A549 treated with RU486 at 1 μM for 4 hours (cell line): Measurements from ENCODE around the gene FDXACB1. TPM values are rescaled to one million over a fixed set of nuclear protein-coding genes. Genes with fewer than 3 reads are reported as not detected.

Experiments
- total RNA-seq: library from RNA; stranded (reverse); fragments of 200-300 nt; extraction: Qiagen RNA extraction; gene quantifications from 5 replicates; pipeline ENCODE4 v1.2.3, GENCODE V29; 2022; ENCODE audit warnings: low read depth

FDXACB1 gene, protein sequence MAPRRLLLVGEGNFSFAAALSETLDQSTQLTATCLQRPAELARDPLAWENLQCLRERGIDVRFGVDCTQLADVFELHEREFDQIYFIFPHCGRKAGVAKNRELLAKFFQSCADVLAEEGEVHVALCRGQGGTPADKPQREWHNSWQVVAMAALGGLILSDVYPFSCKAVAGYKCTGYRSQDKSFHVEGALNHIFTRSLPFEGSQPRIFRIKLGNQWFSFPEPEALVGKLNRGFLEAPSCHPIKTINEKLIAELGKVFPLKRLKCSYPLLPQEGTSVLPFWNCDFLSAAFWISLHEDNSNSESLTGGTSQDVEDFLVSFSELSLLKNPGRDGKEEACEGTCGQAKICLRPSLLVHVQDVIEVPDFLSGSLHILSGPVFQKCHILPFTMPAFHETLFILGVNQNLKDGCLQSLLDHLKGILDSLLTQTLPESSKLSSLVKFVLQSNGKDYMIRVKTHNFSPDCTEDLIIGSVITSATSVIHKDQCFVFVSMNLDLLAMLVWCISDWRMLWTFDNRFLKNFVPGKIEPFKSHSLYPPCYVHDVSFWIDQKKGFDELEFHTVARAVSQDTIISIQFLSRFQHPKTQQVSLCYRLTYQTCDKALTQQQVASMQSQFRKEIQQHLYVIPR
- total RNA-seq = 0.88 to 1.6 TPM (median 1.6 TPM) in 5 replicates

DNA sequence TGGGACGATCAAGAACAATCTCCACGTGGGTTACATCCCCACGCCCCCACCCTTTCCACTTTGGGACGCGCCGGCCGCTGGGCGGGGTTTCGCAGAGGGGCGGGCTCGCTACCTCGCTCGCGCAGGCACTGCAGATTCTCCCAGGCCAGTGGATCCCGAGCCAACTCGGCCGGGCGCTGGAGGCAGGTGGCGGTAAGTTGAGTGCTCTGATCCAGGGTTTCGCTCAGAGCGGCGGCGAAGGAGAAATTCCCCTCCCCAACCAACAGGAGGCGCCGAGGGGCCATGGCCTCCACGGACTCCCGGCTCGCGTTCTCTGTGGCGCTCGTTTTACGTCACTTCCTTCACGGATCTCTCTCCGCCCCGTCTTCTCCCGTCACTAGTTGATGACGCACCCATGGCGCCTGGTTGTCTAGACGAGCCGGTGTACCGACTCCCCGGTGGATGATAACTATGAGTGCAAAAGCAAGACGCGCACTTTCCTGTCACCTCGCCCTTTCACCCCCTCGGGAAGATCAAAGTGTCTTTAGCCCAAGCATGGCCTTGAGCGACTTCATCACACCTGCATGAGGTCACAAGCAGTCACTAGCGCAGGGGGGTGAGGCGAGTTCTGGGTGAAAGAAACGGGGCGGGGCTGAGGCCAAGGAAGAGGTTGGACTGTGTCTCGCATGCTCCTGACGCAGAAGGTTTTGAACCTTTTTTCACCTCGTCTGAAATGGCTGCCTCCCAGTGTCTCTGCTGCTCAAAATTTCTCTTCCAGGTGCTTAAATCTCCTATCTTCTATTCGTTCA is at the start of gene FDXACB1, which contains the start of gene CFAP68:
Gene FDXACB1 (minus strand): TSS at position 317 of the 788 bp plus-strand sequence. CDS start 33 bp downstream, at position 284.
Gene CFAP68 (plus strand): TSS at position 693 of the 788 bp plus-strand sequence. CDS start 20 bp downstream, at position 713.

DNA sequence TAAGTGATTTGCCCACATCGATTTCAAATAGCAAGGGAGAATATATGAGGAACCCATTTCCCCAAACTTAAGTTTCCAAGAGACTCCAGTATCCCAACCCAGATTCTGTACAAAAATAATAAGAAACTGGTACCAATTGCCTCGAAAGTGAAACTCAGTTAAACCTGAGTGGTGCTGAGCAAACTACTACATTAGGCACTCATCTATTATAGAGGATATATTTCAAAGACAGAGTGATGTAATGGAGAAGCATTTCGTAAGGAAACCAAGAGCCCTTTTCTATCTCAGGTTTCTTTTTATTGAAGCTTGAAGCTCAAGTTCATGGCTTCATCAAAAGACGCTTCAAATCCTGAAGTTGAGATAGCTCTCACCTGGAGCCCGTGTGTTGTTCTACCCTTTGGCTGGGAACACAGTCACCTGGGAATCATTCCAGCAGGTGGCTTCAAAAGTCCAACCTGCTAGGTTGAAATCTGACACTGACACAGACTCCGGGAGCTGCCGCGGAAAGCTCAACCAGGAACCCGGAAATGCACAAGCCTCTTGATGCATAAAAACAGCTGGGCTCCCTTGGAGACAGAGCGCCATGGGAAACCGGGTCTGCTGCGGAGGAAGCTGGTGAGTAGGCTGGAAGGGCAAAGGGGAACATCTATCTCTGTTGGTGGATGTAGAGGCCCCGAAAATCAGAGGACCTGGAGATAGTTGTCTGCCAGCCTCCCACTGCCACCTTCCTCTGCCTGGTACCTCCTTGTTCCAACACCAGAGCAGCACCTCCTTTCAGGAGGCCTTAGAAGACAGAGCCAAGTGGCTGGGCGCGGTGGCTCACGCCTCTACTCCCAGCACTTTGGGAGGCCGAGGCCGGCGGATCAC is 39.7 kb upstream of the FDXACB1 start, which contains the start of gene C11orf52:
Gene C11orf52 (plus strand): TSS at position 524 of the 867 bp plus-strand sequence. CDS start 60 bp downstream, at position 584.

DNA sequence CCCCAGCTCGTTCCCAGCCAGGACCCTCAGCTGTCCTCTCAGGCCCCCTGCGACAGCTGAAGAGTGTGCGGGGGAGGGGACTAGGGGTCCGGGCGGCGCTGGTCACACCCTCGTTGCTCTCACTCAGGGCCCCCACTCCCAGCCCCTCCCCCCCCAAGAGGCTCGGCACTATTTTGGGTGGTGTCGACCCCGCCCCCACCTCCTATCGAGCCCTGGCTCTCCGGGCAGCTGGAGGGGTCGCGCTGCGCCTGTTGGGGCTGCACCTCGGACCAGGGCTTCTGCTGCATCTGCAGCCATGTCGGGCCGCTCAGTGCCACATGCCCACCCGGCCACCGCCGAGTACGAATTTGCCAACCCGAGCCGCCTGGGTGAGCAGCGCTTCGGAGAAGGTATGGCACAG is 33.6 kb upstream of the FDXACB1 start, which contains the start of gene HSPB2:
Gene HSPB2 (plus strand): TSS at position 200 of the 400 bp plus-strand sequence. CDS start 96 bp downstream, at position 296.

DNA sequence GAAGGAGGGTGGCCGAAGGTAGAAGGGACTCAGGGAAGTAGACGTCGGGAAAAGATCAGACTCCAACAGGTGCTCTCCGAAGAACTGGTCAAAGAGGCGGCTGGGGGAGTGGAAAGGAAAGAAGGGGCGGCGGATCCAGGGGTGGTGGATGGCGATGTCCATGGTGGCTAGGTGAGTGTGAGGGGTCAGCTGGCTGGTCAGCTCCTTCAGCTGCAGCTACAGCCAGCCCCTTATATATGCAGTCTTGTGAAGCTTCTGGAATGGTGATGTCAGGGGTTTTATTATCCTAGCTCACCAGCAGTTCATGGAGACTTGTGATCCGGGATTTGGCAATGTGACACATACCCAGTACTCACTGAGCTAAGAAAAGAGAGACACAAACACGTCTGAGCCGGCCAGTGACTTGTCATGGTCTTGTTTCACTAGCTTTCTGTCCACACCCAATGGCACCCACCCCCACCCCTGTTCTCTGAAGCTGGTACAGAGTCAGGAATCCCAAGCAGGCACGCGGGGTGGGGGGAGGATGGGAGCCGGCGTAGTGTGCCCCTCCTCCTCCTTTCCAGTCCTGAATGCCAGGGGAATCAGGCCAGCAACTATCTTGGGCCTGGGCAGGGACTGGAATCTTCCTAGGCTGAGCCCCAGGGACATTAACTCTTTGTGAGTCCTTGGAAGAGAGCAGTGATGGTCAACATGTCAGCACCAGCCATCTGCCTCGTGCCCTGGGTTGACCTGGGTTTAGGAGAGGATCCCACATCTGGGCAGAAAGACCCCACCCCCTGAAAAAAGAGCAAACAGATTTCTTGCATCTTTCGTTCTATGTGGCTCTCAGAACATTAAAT is 32.8 kb upstream of the FDXACB1 start, which contains the start of gene CRYAB:
Gene CRYAB (minus strand): TSS at position 208 of the 839 bp plus-strand sequence. CDS start 46 bp downstream, at position 162.

DNA sequence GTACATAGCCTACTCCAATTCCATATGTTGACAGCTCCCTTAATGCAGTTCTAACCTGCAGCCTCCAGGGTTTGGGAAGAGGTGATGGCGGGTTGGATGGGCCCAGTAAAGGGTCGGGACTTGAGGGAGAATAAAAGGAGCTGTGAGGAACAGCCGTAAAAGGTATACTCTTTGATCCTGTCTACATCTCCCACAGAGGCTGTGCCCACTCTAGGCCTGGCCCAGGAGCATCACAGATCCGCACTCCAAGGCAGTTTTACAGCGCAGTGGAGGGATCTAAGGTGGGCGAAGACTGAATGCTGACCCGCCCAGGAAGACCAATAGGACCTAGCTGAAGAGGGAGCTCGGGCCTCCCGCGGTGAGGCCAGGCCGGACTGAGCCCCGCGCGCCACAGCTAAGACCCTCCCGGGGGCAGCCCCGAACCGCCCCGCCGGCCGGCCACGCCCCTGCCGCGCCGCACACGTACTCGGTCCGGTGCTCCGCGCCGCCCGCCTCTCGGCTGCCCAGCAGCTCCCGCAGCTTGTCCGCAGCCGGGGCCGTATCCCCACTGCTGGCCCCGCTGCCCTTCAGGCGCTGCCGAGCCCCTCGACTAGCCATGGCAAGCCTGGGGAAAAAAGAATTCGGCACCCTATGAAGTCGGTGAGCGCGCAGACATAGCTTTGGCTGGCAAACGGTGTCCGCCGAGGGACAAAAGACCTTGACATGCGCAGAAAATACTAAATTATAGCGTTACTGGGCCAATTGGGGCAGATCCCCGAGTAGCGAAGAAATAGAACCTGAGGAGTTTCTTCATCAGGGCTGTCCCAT is 7.9 kb downstream of the FDXACB1 start, which contains the start of gene ALG9:
Gene ALG9 (minus strand): TSS at position 696 of the 807 bp plus-strand sequence. CDS start 99 bp downstream, at position 597.

Other genes starting within 250 kb of the FDXACB1 start
- 14.1 to 18.6 TPM (median 17.9 TPM) in 5 replicates for gene PPP2R1B, start 112.8 kb downstream of the FDXACB1 start, total RNA-seq
- 17.3 to 21.6 TPM (median 19.3 TPM) in 5 replicates for gene ALG9, start 7.6 kb downstream of the FDXACB1 start, total RNA-seq
- 30.1 to 34.3 TPM (median 32.2 TPM) in 5 replicates for gene CFAP68, start 376 bp upstream of the FDXACB1 start, total RNA-seq
- 5.7 to 13.0 TPM (median 7.1 TPM) in 5 replicates for gene CRYAB, start 32.6 kb upstream of the FDXACB1 start, total RNA-seq
- gene HSPB2, start 33.6 kb upstream of the FDXACB1 start, total RNA-seq = not detected in 5 replicates
- gene C11orf52, start 39.7 kb upstream of the FDXACB1 start, total RNA-seq = not detected in 5 replicates
- 3.6 to 7.5 TPM (median 6.3 TPM) in 5 replicates for gene DIXDC1, start 58.2 kb upstream of the FDXACB1 start, total RNA-seq
- 18.9 to 35.8 TPM (median 29.2 TPM) in 5 replicates for gene DLAT, start 146.2 kb upstream of the FDXACB1 start, total RNA-seq
- gene PIH1D2, start 194.9 kb upstream of the FDXACB1 start, total RNA-seq = 0.83 to 1.4 TPM (median 1.2 TPM) in 5 replicates
- gene NKAPD1, start 195.1 kb upstream of the FDXACB1 start, total RNA-seq = 12.4 to 19.4 TPM (median 14.8 TPM) in 5 replicates
- 65.0 to 88.5 TPM (median 70.3 TPM) in 5 replicates for gene TIMM8B, start 207.6 kb upstream of the FDXACB1 start, total RNA-seq
- 65.1 to 83.1 TPM (median 66.2 TPM) in 5 replicates for gene SDHD, start 207.7 kb upstream of the FDXACB1 start, total RNA-seq